ENCODE data around the gene NCL.
"Not testable (repeated sequence)": the region's sequence is repeated elsewhere in the genome, so short reads cannot be mapped to it uniquely, and the experiment has no call there.

NCL gene

DNA sequence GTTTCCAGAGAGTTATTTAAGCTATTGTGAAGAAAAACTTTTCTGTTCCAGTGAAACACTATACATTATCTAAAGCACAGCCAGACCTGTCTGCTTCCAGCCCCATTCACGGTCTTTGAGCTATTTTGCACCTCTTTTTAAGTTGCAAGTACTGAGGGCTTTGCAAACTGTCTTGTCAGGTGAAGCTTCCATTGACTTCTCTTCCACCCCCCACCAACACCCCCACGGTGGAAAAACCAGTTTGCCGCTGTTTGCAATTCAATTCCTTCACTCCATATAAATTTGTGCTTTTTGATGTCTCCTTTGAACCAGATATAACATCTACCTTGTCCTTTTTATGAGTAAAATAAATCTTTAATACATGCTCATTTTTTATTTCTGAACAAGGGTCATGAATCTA lies 53.0 kb downstream of the NCL start:
- no peak for DNase-seq (ENCODE audit: low spot score)
- TF ChIP-seq, protein P1, sequence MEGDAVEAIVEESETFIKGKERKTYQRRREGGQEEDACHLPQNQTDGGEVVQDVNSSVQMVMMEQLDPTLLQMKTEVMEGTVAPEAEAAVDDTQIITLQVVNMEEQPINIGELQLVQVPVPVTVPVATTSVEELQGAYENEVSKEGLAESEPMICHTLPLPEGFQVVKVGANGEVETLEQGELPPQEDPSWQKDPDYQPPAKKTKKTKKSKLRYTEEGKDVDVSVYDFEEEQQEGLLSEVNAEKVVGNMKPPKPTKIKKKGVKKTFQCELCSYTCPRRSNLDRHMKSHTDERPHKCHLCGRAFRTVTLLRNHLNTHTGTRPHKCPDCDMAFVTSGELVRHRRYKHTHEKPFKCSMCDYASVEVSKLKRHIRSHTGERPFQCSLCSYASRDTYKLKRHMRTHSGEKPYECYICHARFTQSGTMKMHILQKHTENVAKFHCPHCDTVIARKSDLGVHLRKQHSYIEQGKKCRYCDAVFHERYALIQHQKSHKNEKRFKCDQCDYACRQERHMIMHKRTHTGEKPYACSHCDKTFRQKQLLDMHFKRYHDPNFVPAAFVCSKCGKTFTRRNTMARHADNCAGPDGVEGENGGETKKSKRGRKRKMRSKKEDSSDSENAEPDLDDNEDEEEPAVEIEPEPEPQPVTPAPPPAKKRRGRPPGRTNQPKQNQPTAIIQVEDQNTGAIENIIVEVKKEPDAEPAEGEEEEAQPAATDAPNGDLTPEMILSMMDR (IDR thresholded peaks at IDR 0.05; ENCODE audit: extremely low read depth, insufficient read depth, missing control alignments), result no peak
- in situ Hi-C loops (cut with MboI; ENCODE audit: low pct_unique_long_range_greater_than_20kb, low sequenced_read_pairs, unreplicated experiment), result loop anchor here (10.0 kb wide), 2 partner anchors 176 to 306 kb away; no protein-coding TSS in a partner anchor

- DNase-seq (ENCODE audit: low spot score), result no peak
- in situ Hi-C loops (cut with MboI; ENCODE audit: low pct_unique_long_range_greater_than_20kb, low sequenced_read_pairs, unreplicated experiment), result loop anchor here (10.0 kb wide), 2 partner anchors 176 to 306 kb away; no protein-coding TSS in a partner anchor
- TF ChIP-seq, protein P1 (IDR thresholded peaks at IDR 0.05; ENCODE audit: extremely low read depth, insufficient read depth, missing control alignments), result no peak
Observed at GRCh38 chr2:231410293-231411004, 53.8 kb downstream of the NCL start.

DNA sequence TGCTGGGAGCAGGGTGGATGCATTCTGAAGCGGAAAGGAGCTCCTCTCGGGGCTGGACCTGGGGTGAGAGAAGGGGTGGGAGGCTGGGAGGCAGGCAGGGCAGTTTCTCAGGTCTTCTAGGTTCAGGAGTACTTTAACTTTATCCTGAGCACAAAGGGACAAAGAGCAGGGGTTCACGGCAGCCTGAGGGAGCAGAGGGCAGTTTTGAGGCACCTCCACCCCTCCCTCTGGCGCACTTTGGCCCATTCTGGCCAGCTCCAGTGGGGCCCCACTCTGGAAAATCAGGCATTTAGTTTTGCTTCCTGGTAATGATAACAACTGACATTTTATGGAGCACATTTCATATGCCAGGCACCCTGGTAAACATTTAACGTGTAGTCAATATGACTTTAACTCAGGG lies 54.5 kb downstream of the NCL start:
- in situ Hi-C loops (cut with MboI; ENCODE audit: low pct_unique_long_range_greater_than_20kb, low sequenced_read_pairs, unreplicated experiment), result loop anchor here (10.0 kb wide), 2 partner anchors 175 to 305 kb away; no protein-coding TSS in a partner anchor
- DNase-seq (ENCODE audit: low spot score), result no peak
- TF ChIP-seq, protein P1 (IDR thresholded peaks at IDR 0.05; ENCODE audit: extremely low read depth, insufficient read depth, missing control alignments), result no peak

GRCh38 chr2:231408304-231408703 lies 56.0 kb downstream of the NCL start:
- in situ Hi-C loops (cut with MboI; ENCODE audit: low pct_unique_long_range_greater_than_20kb, low sequenced_read_pairs, unreplicated experiment); DNase-seq (ENCODE audit: low spot score): not testable (repeated sequence)

DNA sequence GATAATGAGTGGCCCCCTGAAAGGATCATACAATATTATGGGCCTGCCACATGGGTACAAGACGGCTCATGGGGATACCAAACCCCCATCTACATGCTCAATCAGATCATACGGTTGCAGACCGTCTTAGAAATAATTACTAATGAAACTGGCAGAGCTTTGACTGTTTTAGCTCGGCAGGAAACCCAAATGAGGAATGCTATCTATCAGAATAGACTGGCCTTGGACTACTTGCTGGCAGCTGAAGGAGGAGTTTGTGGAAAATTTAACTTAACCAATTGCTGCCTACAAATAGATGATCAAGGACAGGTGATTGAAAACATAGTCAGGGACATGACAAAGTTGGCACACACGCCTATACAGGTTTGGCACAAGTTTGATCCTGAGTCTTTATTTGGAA lies 56.6 kb downstream of the NCL start:
- DNase-seq (ENCODE audit: low spot score); in situ Hi-C loops (cut with MboI; ENCODE audit: low pct_unique_long_range_greater_than_20kb, low sequenced_read_pairs, unreplicated experiment): not testable (repeated sequence)

GRCh38 chr2:231405601-231406367 lies 58.5 kb downstream of the NCL start:
- TF ChIP-seq, protein P1 (IDR thresholded peaks at IDR 0.05; ENCODE audit: extremely low read depth, insufficient read depth, missing control alignments), result peak; percentile 39
- DNase-seq (ENCODE audit: low spot score), result peak; percentile 7
- in situ Hi-C loops (cut with MboI; ENCODE audit: low pct_unique_long_range_greater_than_20kb, low sequenced_read_pairs, unreplicated experiment), result not testable (repeated sequence)

DNA sequence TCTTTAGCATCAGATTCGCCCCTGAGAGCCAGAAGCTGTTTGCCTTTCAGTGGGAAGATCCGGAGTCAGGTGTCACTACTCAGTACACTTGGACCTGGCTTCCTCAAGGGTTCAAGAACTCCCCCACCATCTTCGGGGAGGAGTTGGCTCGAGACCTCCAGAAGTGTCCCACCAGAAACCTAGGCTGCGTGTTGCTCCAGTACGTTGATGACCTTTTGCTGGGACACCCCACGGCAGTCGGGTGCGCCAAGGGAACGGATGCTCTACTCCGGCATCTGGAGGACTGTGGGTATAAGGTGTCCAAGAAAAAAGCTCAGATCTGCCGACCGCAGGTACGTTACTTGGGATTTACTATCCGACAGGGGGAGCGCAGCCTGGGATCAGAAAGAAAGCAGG lies 60.1 kb downstream of the NCL start:
- DNase-seq (ENCODE audit: low spot score); in situ Hi-C loops (cut with MboI; ENCODE audit: low pct_unique_long_range_greater_than_20kb, low sequenced_read_pairs, unreplicated experiment): not testable (repeated sequence)
